ENCODE results near the gene GPRC5D. TPM values are rescaled to one million over a fixed set of nuclear protein-coding genes. Genes with fewer than 3 reads are reported as not detected.
A peak's percentile ranks its signal among the peaks of the same experiment; 100 is the strongest.

Gene GPRC5D
- total RNA-seq (not detected), total RNA-seq (0 reads per million in 2 donors)

- ATAC-seq (no peak), DNase-seq (no peak)
- Mint-ChIP-seq H3K4me3 (no peak within 1 kb of the TSS), H3K36me3 (ENCODE audit: low read depth) (no peaks in the 10 kb centered on the region), H3K27ac (no peak within 1 kb of the TSS), H3K27me3 (peaks cover 10% of the 10 kb centered on the region), H3K4me1 (peaks cover 6% of the 10 kb centered on the region)
- H3K9me3 ChIP-seq (ENCODE audit: control insufficient read depth, low read length, poor library complexity, severe bottlenecking), result no peaks in the 10 kb centered on the region
Measured at GRCh38 chr12:12952036-12952435, at the start of gene GPRC5D. Gene GPRC5D, minus strand, starts transcription at chr12:12952170. Its CDS starts 1,786 bp downstream, at chr12:12950384.

GRCh38 chr12:13001775-13002040 is 49.7 kb upstream of the GPRC5D start:
- no peaks in the 10 kb centered on the region for H3K36me3 Mint-ChIP-seq (ENCODE audit: low read depth)
- no peaks in the 10 kb centered on the region for H3K27me3 Mint-ChIP-seq
- ATAC-seq, result no peak
- peaks cover 24% of the 10 kb centered on the region for H3K4me1 Mint-ChIP-seq
- DNase-seq, result no peak
- H3K4me3 Mint-ChIP-seq, result peak overlapping the region; percentile 89
- peak overlapping the region; percentile 81 for H3K27ac Mint-ChIP-seq
- H3K9me3 ChIP-seq (ENCODE audit: control insufficient read depth, low read length, poor library complexity, severe bottlenecking), result no peaks in the 10 kb centered on the region

GRCh38 chr12:13000925-13001774 is 49.2 kb upstream of the GPRC5D start:
- DNase-seq (peak; percentile 20 to 37 (median 26)), ATAC-seq (peak; percentile 27)
- Mint-ChIP-seq H3K27me3 (no peaks in the 10 kb centered on the region), H3K4me3 (peak overlapping the region; percentile 95), H3K36me3 (ENCODE audit: low read depth) (no peaks in the 10 kb centered on the region), H3K27ac (peak overlapping the region; percentile 83), H3K4me1 (peaks cover 24% of the 10 kb centered on the region)
- H3K9me3 ChIP-seq (ENCODE audit: control insufficient read depth, low read length, poor library complexity, severe bottlenecking), result no peaks in the 10 kb centered on the region

- ATAC-seq (peak; percentile 53), DNase-seq (no peak)
- Mint-ChIP-seq H3K27ac (peak overlapping the region; percentile 83), H3K4me1 (peaks cover 24% of the 10 kb centered on the region), H3K36me3 (ENCODE audit: low read depth) (no peaks in the 10 kb centered on the region), H3K4me3 (peak overlapping the region; percentile 95), H3K27me3 (no peaks in the 10 kb centered on the region)
- H3K9me3 ChIP-seq (ENCODE audit: control insufficient read depth, low read length, poor library complexity, severe bottlenecking), result no peaks in the 10 kb centered on the region
Measured at GRCh38 chr12:13000616-13000924, 48.6 kb upstream of the GPRC5D start.

GRCh38 chr12:12999959-13000615 is 48.1 kb upstream of the GPRC5D start, which contains the start of gene HEBP1:
Gene HEBP1, minus strand, starts transcription at chr12:13000265. Its CDS starts 151 bp downstream, at chr12:13000114.
- peak; percentile 96 to 98 (median 96) for DNase-seq
- peak; percentile 92 for ATAC-seq
- H3K9me3 ChIP-seq (ENCODE audit: control insufficient read depth, low read length, poor library complexity, severe bottlenecking), result no peaks in the 10 kb centered on the region
- H3K27ac Mint-ChIP-seq, result peak within 1 kb of the TSS; percentile 83
- H3K36me3 Mint-ChIP-seq (ENCODE audit: low read depth), result no peaks in the 10 kb centered on the region
- H3K27me3 Mint-ChIP-seq, result no peaks in the 10 kb centered on the region
- H3K4me3 Mint-ChIP-seq, result peak within 1 kb of the TSS; percentile 95
- peaks cover 24% of the 10 kb centered on the region for H3K4me1 Mint-ChIP-seq

GRCh38 chr12:12999271-12999958 is 47.4 kb upstream of the GPRC5D start:
- Mint-ChIP-seq H3K36me3 (ENCODE audit: low read depth) (no peaks in the 10 kb centered on the region), H3K27me3 (no peaks in the 10 kb centered on the region), H3K4me1 (peaks cover 24% of the 10 kb centered on the region), H3K27ac (no peak overlapping the region), H3K4me3 (peak overlapping the region; percentile 95)
- ATAC-seq, result no peak
- no peak for DNase-seq
- H3K9me3 ChIP-seq (ENCODE audit: control insufficient read depth, low read length, poor library complexity, severe bottlenecking), result no peaks in the 10 kb centered on the region

- no peaks in the 10 kb centered on the region for H3K36me3 Mint-ChIP-seq (ENCODE audit: low read depth)
- peaks cover 24% of the 10 kb centered on the region for H3K4me1 Mint-ChIP-seq
- DNase-seq (no peak), ATAC-seq (no peak)
- H3K27ac Mint-ChIP-seq, result no peak overlapping the region
- no peak overlapping the region for H3K4me3 Mint-ChIP-seq
- no peaks in the 10 kb centered on the region for H3K27me3 Mint-ChIP-seq
- no peaks in the 10 kb centered on the region for H3K9me3 ChIP-seq (ENCODE audit: control insufficient read depth, low read length, poor library complexity, severe bottlenecking)
Measured at GRCh38 chr12:12998248-12998647, 46.3 kb upstream of the GPRC5D start.

- no peaks in the 10 kb centered on the region for H3K36me3 Mint-ChIP-seq (ENCODE audit: low read depth)
- no peak for ATAC-seq
- H3K9me3 ChIP-seq (ENCODE audit: control insufficient read depth, low read length, poor library complexity, severe bottlenecking), result no peaks in the 10 kb centered on the region
- H3K27ac Mint-ChIP-seq, result no peak overlapping the region
- H3K4me3 Mint-ChIP-seq, result peak overlapping the region; percentile 47
- H3K27me3 Mint-ChIP-seq, result no peaks in the 10 kb centered on the region
- DNase-seq, result no peak
- H3K4me1 Mint-ChIP-seq, result peaks cover 26% of the 10 kb centered on the region
Measured at GRCh38 chr12:12997734-12998133, 45.8 kb upstream of the GPRC5D start.

GRCh38 chr12:12997156-12997555 is 45.2 kb upstream of the GPRC5D start:
- peak overlapping the region; percentile 47 for H3K4me3 Mint-ChIP-seq
- no peaks in the 10 kb centered on the region for H3K36me3 Mint-ChIP-seq (ENCODE audit: low read depth)
- no peaks in the 10 kb centered on the region for H3K9me3 ChIP-seq (ENCODE audit: control insufficient read depth, low read length, poor library complexity, severe bottlenecking)
- no peak for ATAC-seq
- no peak for DNase-seq
- no peaks in the 10 kb centered on the region for H3K27me3 Mint-ChIP-seq
- H3K27ac Mint-ChIP-seq, result peak overlapping the region; percentile 87
- peaks cover 26% of the 10 kb centered on the region for H3K4me1 Mint-ChIP-seq

- Mint-ChIP-seq H3K36me3 (ENCODE audit: low read depth) (peaks cover 2% of the 10 kb centered on the region), H3K4me1 (peaks cover 25% of the 10 kb centered on the region), H3K27me3 (no peaks in the 10 kb centered on the region), H3K4me3 (no peak overlapping the region), H3K27ac (no peak overlapping the region)
- no peaks in the 10 kb centered on the region for H3K9me3 ChIP-seq (ENCODE audit: control insufficient read depth, low read length, poor library complexity, severe bottlenecking)
- no peak for DNase-seq
- ATAC-seq, result no peak
Measured at GRCh38 chr12:12996209-12996608, 44.2 kb upstream of the GPRC5D start.

GRCh38 chr12:12995088-12995487 is 43.1 kb upstream of the GPRC5D start:
- peaks cover 2% of the 10 kb centered on the region for H3K36me3 Mint-ChIP-seq (ENCODE audit: low read depth)
- no peaks in the 10 kb centered on the region for H3K9me3 ChIP-seq (ENCODE audit: control insufficient read depth, low read length, poor library complexity, severe bottlenecking)
- no peaks in the 10 kb centered on the region for H3K27me3 Mint-ChIP-seq
- no peak for DNase-seq
- no peak overlapping the region for H3K4me3 Mint-ChIP-seq
- no peak overlapping the region for H3K27ac Mint-ChIP-seq
- H3K4me1 Mint-ChIP-seq, result peaks cover 25% of the 10 kb centered on the region
- no peak for ATAC-seq

GRCh38 chr12:12993367-12993766 is 41.4 kb upstream of the GPRC5D start:
- peaks cover 16% of the 10 kb centered on the region for H3K4me1 Mint-ChIP-seq
- H3K36me3 Mint-ChIP-seq (ENCODE audit: low read depth), result peaks cover 2% of the 10 kb centered on the region
- no peak overlapping the region for H3K4me3 Mint-ChIP-seq
- ATAC-seq (no peak), DNase-seq (no peak)
- H3K27ac Mint-ChIP-seq, result no peak overlapping the region
- H3K27me3 Mint-ChIP-seq, result no peaks in the 10 kb centered on the region
- H3K9me3 ChIP-seq (ENCODE audit: control insufficient read depth, low read length, poor library complexity, severe bottlenecking), result no peaks in the 10 kb centered on the region

- Mint-ChIP-seq H3K27ac (peak overlapping the region; percentile 82), H3K36me3 (ENCODE audit: low read depth) (peaks cover 2% of the 10 kb centered on the region), H3K27me3 (no peaks in the 10 kb centered on the region), H3K4me3 (no peak overlapping the region), H3K4me1 (peaks cover 15% of the 10 kb centered on the region)
- no peaks in the 10 kb centered on the region for H3K9me3 ChIP-seq (ENCODE audit: control insufficient read depth, low read length, poor library complexity, severe bottlenecking)
- DNase-seq (no peak), ATAC-seq (no peak)
Measured at GRCh38 chr12:12992418-12993130, 40.6 kb upstream of the GPRC5D start.
